SKM-1 (cell line): ENCODE data around the gene CNOT10.
"Not testable (repeated sequence)": the region's sequence is repeated elsewhere in the genome, so short reads cannot be mapped to it uniquely, and the experiment has no call there.

Experiments used
- DNase-seq: peaks from one replicate; lab custom pipeline; 2025; ENCODE audit not compliant: unreplicated experiment; lab: John Stamatoyannopoulos, UW

The CNOT10 gene

GRCh38 chr3:32684800-32685542 is at the start of gene CNOT10:
Gene CNOT10 (plus strand): TSS chr3:32685188. CDS start chr3:32685461, 273 bp downstream.
- peak; percentile 94 for DNase-seq

GRCh38 chr3:32640939-32641338 is 44.0 kb upstream of the CNOT10 start:
- DNase-seq = no peak

GRCh38 chr3:32641356-32641755 is 43.6 kb upstream of the CNOT10 start:
- DNase-seq = no peak

- DNase-seq = no peak
Observed at GRCh38 chr3:32643354-32643753, 41.6 kb upstream of the CNOT10 start.

- DNase-seq = no peak
Observed at GRCh38 chr3:32643816-32644215, 41.2 kb upstream of the CNOT10 start.

GRCh38 chr3:32644380-32644779 is 40.6 kb upstream of the CNOT10 start:
- no peak for DNase-seq

GRCh38 chr3:32646761-32647160 is 38.2 kb upstream of the CNOT10 start:
- no peak for DNase-seq

- DNase-seq = not testable (repeated sequence)
Observed at GRCh38 chr3:32652337-32653100, 32.5 kb upstream of the CNOT10 start.

GRCh38 chr3:32655167-32655566 is 29.8 kb upstream of the CNOT10 start:
- no peak for DNase-seq

GRCh38 chr3:32660634-32661033 is 24.4 kb upstream of the CNOT10 start:
- no peak for DNase-seq

GRCh38 chr3:32662647-32663046 is 22.3 kb upstream of the CNOT10 start:
- DNase-seq = no peak

- peak; percentile 31 for DNase-seq
Observed at GRCh38 chr3:32664630-32665075, 20.3 kb upstream of the CNOT10 start.

- no peak for DNase-seq
Observed at GRCh38 chr3:32667072-32667582, 17.9 kb upstream of the CNOT10 start.

- not testable (repeated sequence) for DNase-seq
Observed at GRCh38 chr3:32669226-32669625, 15.8 kb upstream of the CNOT10 start.

- not testable (repeated sequence) for DNase-seq
Observed at GRCh38 chr3:32673730-32674129, 11.3 kb upstream of the CNOT10 start.

GRCh38 chr3:32675164-32675563 is 9.8 kb upstream of the CNOT10 start:
- no peak for DNase-seq

GRCh38 chr3:32675650-32676049 is 9.3 kb upstream of the CNOT10 start:
- DNase-seq = no peak

- DNase-seq = no peak
Observed at GRCh38 chr3:32681811-32682210, 3.2 kb upstream of the CNOT10 start.

GRCh38 chr3:32684029-32684799 is 774 bp upstream of the CNOT10 start:
- no peak for DNase-seq

GRCh38 chr3:32685543-32686185 is 676 bp downstream of the CNOT10 start:
- DNase-seq = no peak

- DNase-seq = no peak
Observed at GRCh38 chr3:32686713-32687112, 1.7 kb downstream of the CNOT10 start.
